Mononuclear cell (primary cell): ENCODE results near the gene HBG1. TPM values are rescaled to one million over a fixed set of nuclear protein-coding genes. Genes with fewer than 3 reads are reported as not detected.
"Not testable (repeated sequence)": the region's sequence is repeated elsewhere in the genome, so short reads cannot be mapped to it uniquely, and the experiment has no call there.

ENCODE experiments used
- H3K27me3 ChIP-seq: 2 replicates; pipeline ENCODE4 v1.6.0; 2011; ENCODE audit warnings: low read length, control low read depth; ENCODE audit not compliant: insufficient read depth
- H3K4me1 ChIP-seq: 2 replicates; pipeline ENCODE4 v1.5.1; 2011; ENCODE audit warnings: mild to moderate bottlenecking, low read length, control low read depth; ENCODE audit not compliant: insufficient read depth
- H3K4me3 ChIP-seq: 2 replicates; pipeline ENCODE4 v1.5.1; 2011; ENCODE audit warnings: mild to moderate bottlenecking, low read length, moderate library complexity
- H3K9me3 ChIP-seq: 2 replicates; pipeline ENCODE4 v1.5.1; 2011; ENCODE audit warnings: low read depth, mild to moderate bottlenecking, control low read depth, low read length
- total RNA-seq: library from RNA; depleted of rRNA; stranded (reverse); fragments of >200 nt; gene quantifications from one replicate; pipeline ENCODE4 v1.2.3, GENCODE V29; 2012

HBG1 gene
- total RNA-seq, 1 donor, result not detected

GRCh38 chr11:5258543-5259262 lies 9.0 kb upstream of the HBG1 start:
- H3K4me3 ChIP-seq, result no peak overlapping the region
- no peaks in the 10 kb centered on the region for H3K9me3 ChIP-seq
- no peaks in the 10 kb centered on the region for H3K4me1 ChIP-seq
- no peaks in the 10 kb centered on the region for H3K27me3 ChIP-seq

GRCh38 chr11:5257296-5257695 lies 7.6 kb upstream of the HBG1 start:
- no peaks in the 10 kb centered on the region for H3K27me3 ChIP-seq
- no peaks in the 10 kb centered on the region for H3K9me3 ChIP-seq
- no peak overlapping the region for H3K4me3 ChIP-seq
- H3K4me1 ChIP-seq, result no peaks in the 10 kb centered on the region

- H3K4me3 ChIP-seq, H3K4me1 ChIP-seq, H3K27me3 ChIP-seq, H3K9me3 ChIP-seq: not testable (repeated sequence)
These were observed 5.2 kb upstream of the HBG1 start, which contains the start of gene HBG2 for GRCh38 chr11:5254646-5255413. HBG2 (minus strand) TSS chr11:5254781; CDS start chr11:5254728, 53 bp downstream.

DNA sequence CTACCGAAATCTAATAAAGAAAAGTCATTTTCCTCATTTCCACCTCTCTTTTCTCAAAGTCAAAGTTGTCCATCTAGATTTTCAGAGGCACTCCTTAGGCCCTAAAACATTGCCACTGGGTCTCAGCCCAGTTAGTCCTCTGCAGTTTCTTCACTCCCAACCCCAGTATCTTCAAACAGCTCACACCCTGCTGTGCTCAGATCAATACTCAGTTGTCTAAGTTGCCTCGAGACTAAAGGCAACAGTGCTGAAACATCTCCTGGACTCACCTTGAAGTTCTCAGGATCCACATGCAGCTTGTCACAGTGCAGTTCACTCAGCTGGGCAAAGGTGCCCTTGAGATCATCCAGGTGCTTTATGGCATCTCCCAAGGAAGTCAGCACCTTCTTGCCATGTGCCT lies 4.4 kb upstream of the HBG1 start:
- H3K4me1 ChIP-seq, H3K27me3 ChIP-seq, H3K4me3 ChIP-seq, H3K9me3 ChIP-seq: not testable (repeated sequence)

DNA sequence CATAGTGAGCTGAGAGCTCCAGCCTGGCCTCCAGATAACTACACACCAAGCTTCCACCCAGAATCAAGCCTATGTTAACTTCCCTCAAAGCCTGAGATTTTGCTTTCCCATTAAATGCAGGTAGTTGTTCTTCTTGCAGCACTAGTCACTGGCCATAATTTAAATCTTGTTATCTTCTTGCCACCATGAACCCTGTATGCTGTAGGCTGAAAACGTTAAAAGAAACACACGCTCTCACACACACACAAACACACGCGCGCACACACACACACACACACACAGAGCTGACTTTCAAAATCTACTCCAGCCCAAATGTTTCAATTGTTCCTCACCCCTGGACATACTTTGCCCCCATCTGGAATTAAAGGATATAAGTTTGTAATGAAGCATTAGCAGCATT lies 3.8 kb upstream of the HBG1 start:
- not testable (repeated sequence) for H3K9me3 ChIP-seq, H3K27me3 ChIP-seq, H3K4me1 ChIP-seq, H3K4me3 ChIP-seq

GRCh38 chr11:5252919-5253265 lies 3.2 kb upstream of the HBG1 start:
- Histone ChIP-seq H3K9me3 (no peaks in the 10 kb centered on the region), H3K27me3 (no peaks in the 10 kb centered on the region), H3K4me1 (no peaks in the 10 kb centered on the region), H3K4me3 (no peak overlapping the region)

- Histone ChIP-seq H3K4me3 (no peak overlapping the region), H3K4me1 (no peaks in the 10 kb centered on the region), H3K27me3 (no peaks in the 10 kb centered on the region), H3K9me3 (no peaks in the 10 kb centered on the region)
These were observed 2.7 kb upstream of the HBG1 start for GRCh38 chr11:5252192-5252918.

GRCh38 chr11:5251746-5252145 lies 2.1 kb upstream of the HBG1 start:
- Histone ChIP-seq H3K4me3 (no peak overlapping the region), H3K27me3 (no peaks in the 10 kb centered on the region), H3K9me3 (no peaks in the 10 kb centered on the region), H3K4me1 (no peaks in the 10 kb centered on the region)

- Histone ChIP-seq H3K27me3 (no peaks in the 10 kb centered on the region), H3K4me1 (no peaks in the 10 kb centered on the region), H3K4me3 (no peak overlapping the region), H3K9me3 (no peaks in the 10 kb centered on the region)
These were observed 1.0 kb upstream of the HBG1 start for GRCh38 chr11:5250543-5251204.

- H3K9me3 ChIP-seq, H3K27me3 ChIP-seq, H3K4me1 ChIP-seq, H3K4me3 ChIP-seq: not testable (repeated sequence)
These were observed 1.2 kb downstream of the HBG1 start for GRCh38 chr11:5248498-5248897.

DNA sequence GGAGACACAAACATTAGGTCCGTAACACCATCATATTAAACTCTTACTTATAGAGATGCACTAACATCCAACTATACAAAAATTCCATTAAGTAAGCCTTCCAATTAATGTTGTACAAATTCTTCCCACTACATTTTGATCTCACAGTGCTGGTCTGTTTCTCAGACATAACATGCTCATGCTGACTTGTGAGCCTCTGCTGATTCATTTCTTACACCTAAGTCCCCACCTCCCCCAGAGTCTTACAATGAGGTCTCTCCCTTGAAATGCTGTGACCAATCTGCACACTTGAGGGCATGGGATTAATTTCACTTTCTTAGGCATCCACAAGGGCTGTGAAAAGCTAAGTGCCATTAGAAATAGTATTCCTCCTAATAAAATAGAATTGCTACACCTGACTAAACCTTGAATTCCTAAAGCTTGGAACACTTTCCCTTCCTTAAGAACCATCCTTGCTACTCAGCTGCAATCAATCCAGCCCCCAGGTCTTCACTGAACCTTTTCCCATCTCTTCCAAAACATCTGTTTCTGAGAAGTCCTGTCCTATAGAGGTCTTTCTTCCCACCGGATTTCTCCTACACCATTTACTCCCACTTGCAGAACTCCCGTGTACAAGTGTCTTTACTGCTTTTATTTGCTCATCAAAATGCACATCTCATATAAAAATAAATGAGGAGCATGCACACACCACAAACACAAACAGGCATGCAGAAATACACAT lies 2.0 kb downstream of the HBG1 start:
- H3K9me3 ChIP-seq, result no peaks in the 10 kb centered on the region
- no peak overlapping the region for H3K4me3 ChIP-seq
- no peaks in the 10 kb centered on the region for H3K4me1 ChIP-seq
- no peaks in the 10 kb centered on the region for H3K27me3 ChIP-seq

- H3K4me3 ChIP-seq, result no peak overlapping the region
- H3K4me1 ChIP-seq, result no peaks in the 10 kb centered on the region
These were observed 2.7 kb downstream of the HBG1 start for GRCh38 chr11:5246772-5247471.

DNA sequence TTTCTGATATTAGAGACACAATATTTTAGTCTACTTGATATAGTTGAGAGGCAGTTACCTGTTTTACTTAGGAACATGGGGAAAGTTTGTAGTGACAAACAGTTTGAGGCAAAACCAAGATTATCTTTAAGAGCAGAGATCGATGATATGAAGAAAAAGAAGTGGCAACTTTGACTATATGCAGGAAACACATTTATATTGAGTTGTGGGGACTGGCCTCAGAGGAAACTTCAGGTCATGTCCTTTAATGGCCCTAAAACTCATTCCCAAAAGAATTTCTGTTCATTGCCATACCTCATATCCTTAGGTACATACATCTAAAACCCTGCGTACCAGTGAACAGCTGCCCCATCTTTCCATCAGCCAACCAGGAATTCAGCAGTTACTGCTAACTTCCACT lies 4.5 kb downstream of the HBG1 start:
- H3K4me3 ChIP-seq, result no peak overlapping the region
- no peaks in the 10 kb centered on the region for H3K9me3 ChIP-seq
- no peaks in the 10 kb centered on the region for H3K4me1 ChIP-seq
- no peaks in the 10 kb centered on the region for H3K27me3 ChIP-seq

More at GRCh38 chr11:5246772-5247471, 2.7 kb downstream of the HBG1 start:
- no peaks in the 10 kb centered on the region for H3K9me3 ChIP-seq
- H3K27me3 ChIP-seq, result no peaks in the 10 kb centered on the region

DNA sequence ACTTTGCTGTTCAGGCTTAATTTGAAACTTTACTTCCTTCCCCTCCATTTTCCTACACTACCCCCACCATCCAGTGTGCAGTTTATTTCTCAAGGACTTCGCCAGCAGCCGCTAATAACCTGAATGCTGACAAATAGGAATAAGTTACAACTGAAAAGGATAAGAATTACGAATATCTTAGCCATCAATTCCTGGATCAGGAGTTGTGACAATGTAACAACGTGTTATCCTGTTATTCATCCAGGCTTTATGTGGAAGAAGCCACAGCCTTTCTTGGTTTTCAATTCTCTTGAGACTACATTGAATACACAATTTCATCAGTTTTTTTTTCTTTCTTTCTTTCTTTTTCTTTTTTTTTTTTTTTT lies 5.9 kb downstream of the HBG1 start:
- no peaks in the 10 kb centered on the region for H3K4me1 ChIP-seq
- H3K9me3 ChIP-seq, result no peaks in the 10 kb centered on the region
- H3K4me3 ChIP-seq, result no peak overlapping the region
- H3K27me3 ChIP-seq, result no peaks in the 10 kb centered on the region
